Pancreas (tissue), 10 donors: Measurements from ENCODE around the gene HOXD4. TPM values are rescaled to one million over a fixed set of nuclear protein-coding genes. Genes with fewer than 3 reads are reported as not detected.

Experiments used
- ATAC-seq, 4 donors: fragments of 200-7000 bp; cut with Tn5 transposase; one replicate each; pipeline versions ENCODE4 v1.8.0 to v1.9.1; 2020; ENCODE audit warnings: mild to moderate bottlenecking in 4 of 4, moderate library complexity in 4 of 4
- DNase-seq, 6 donors: peaks; one replicate each; pipeline ENCODE4 v3.0.0-alpha.2; 2020
- FAIRE-seq: peaks from 2 replicates; lab custom pipeline; 2012; peaks lifted over from hg19 to GRCh38; lab: Jason Lieb, UNC
- H3K27ac ChIP-seq, 4 donors: fragments of 200-600 bp; sonication (generic); 1 replicate in 3 of 4; 2 replicates in 1 of 4; pipeline versions ENCODE4 v1.5.0 to v1.8.0; 2020
- H3K27me3 ChIP-seq, 4 donors: fragments of 200-600 bp; one replicate each; pipeline ENCODE4 v1.8.0; 2021
- H3K36me3 ChIP-seq, 3 donors: fragments of 200-600 bp; sonication (generic) in 1 of 3; one replicate each; pipeline versions ENCODE4 v1.5.0 to v1.8.0; 2020 to 2021
- H3K4me1 ChIP-seq, 3 donors: fragments of 200-600 bp; one replicate each; pipeline ENCODE4 v1.8.0; 2021
- H3K4me3 ChIP-seq, 4 donors: fragments of 200-600 bp; sonication (generic) in 2 of 4; one replicate each; pipeline versions ENCODE4 v1.5.0 to v1.8.0; 2020 to 2021
- H3K9me3 ChIP-seq, 4 donors: fragments of 200-600 bp; one replicate each; pipeline ENCODE4 v1.8.0; 2021
- CTCF ChIP-seq, 4 donors: fragments of 200-600 bp; sonication (generic) in 3 of 4; IDR thresholded peaks; one replicate each; pipeline versions ENCODE4 v1.5.0 to v1.8.0; 2021; ENCODE audit warnings: antibody characterized with exemption in 4 of 4
- WGBS, 2 donors: extraction: QIAGEN DNeasy Blood & Tissue Kit; methylation state at CpG; one replicate each; pipeline ENCODE4 v1.1.7; 2013; 5-methylcytosine and 5-hydroxymethylcytosine counted together
- intact Hi-C, 3 donors: fragments of 100-400 bp; cut with DNase I; formaldehyde crosslinking; loops; one replicate each; pipeline versions ENCODE4 v1.11.1 to v1.14.2; 2022
- polyA plus RNA-seq, 2 donors: library from polyadenylated mRNA; stranded (reverse); fragments of 200-250 nt; gene quantifications; one replicate each; pipeline ENCODE4 v1.2.3, GENCODE V29; 2013
- total RNA-seq, 6 donors: library from RNA; stranded (reverse); fragmentation: NEBNext Ultra II Directional in 4 of 6; extraction: Animal tissue kit (Norgen Biotek cat#: 25700) in 4 of 6; gene quantifications; one replicate each; pipeline versions ENCODE4 v1.2.1 to v1.2.4, GENCODE V29; 2021 to 2023
- donor health status: healthy with polysubstance abuse.
- donor health status: DM: no; HTN: no; CAD: no; lungs with moderate emphysema.
- donor health status: DM: no; HTN: no; CAD: no.
- donor health status: control.
- donor health status: control.
- donor health status: Bipolar disorder and iron deficiency.
- donor health status: DM: yes; HTN: yes; CAD: no.
- donor health status: DM: no; HTN: no; CAD: no.
- donor health status: DM: no; HTN: no; CAD: no.
- donor health status: DM: yes; HTN: yes; CAD: no.

Gene HOXD4
- total and polyA plus RNA-seq, 8 donors: 0.13 to 1.8 (median 0.31) TPM; not detected in 2

GRCh38 chr2:176128172-176128981, 23.0 kb upstream of the HOXD4 start:
- WGBS, 2 donors: 10 to 13% methylated on average over 49 of the region's 49 CpGs
- no peak for DNase-seq
- no peak for ATAC-seq
- peaks cover 0 to 8% (median 5%) of the 10 kb centered on the region in 3 donors for H3K4me1 ChIP-seq
- H3K27me3 ChIP-seq: peaks cover 12 to 83% (median 35%) of the 10 kb centered on the region in 4 donors
- intact Hi-C loops: loop anchor here in 2 of 3 donors (5.0 to 10.0 kb wide), 4 partner anchors 509 to 1016 kb away; no protein-coding TSS in a partner anchor
- TF ChIP-seq CTCF (IDR thresholded peaks at IDR 0.05): no peak
- peak overlapping the region in 1 of 4 donors; percentile 8 for H3K27ac ChIP-seq
- no peak overlapping the region for H3K4me3 ChIP-seq
- H3K9me3 ChIP-seq: no peaks in the 10 kb centered on the region
- H3K36me3 ChIP-seq: no peaks in the 10 kb centered on the region
- no peak for FAIRE-seq

GRCh38 chr2:176128982-176129796, 22.2 kb upstream of the HOXD4 start, which contains the start of gene HOXD8:
HOXD8 (plus strand) TSS chr2:176129705; CDS start chr2:176130367, 662 bp downstream.
- ATAC-seq (peak in 3 of 4 donors; percentile 39 to 52 (median 42)), FAIRE-seq (no peak), DNase-seq (peak in 1 of 6 donors; percentile 62)
- 3 to 6% methylated on average over 62 to 64 of the region's 64 CpGs for WGBS, 2 donors
- Histone ChIP-seq H3K36me3 (no peaks in the 10 kb centered on the region), H3K27ac (peak within 1 kb of the TSS in 1 of 4 donors; percentile 28), H3K4me1 (peaks cover 0 to 8% (median 5%) of the 10 kb centered on the region in 3 donors), H3K4me3 (peak within 1 kb of the TSS in 2 of 4 donors; percentile 16 to 39), H3K27me3 (peaks cover 12 to 87% (median 36%) of the 10 kb centered on the region in 4 donors), H3K9me3 (no peaks in the 10 kb centered on the region)
- no peak for TF ChIP-seq CTCF (IDR thresholded peaks at IDR 0.05)
- intact Hi-C loops: loop anchor here in 2 of 3 donors (5.0 to 10.0 kb wide), 4 partner anchors 508 to 1016 kb away; no protein-coding TSS in a partner anchor

GRCh38 chr2:176129813-176130146, 21.6 kb upstream of the HOXD4 start:
- DNase-seq: no peak
- no peaks in the 10 kb centered on the region for H3K36me3 ChIP-seq
- WGBS, 2 donors: 2 to 5% methylated on average over 42 to 43 of the region's 43 CpGs
- H3K4me3 ChIP-seq: peak overlapping the region in 2 of 4 donors; percentile 16 to 39
- intact Hi-C loops: loop anchor here (5.0 to 10.0 kb wide), 6 partner anchors 325 to 1015 kb away; no protein-coding TSS in a partner anchor
- ATAC-seq: peak in 1 of 4 donors; percentile 16
- TF ChIP-seq CTCF (IDR thresholded peaks at IDR 0.05): no peak
- no peaks in the 10 kb centered on the region for H3K9me3 ChIP-seq
- no peak overlapping the region for H3K27ac ChIP-seq
- peaks cover 0 to 8% (median 5%) of the 10 kb centered on the region in 3 donors for H3K4me1 ChIP-seq
- FAIRE-seq: no peak
- peaks cover 9 to 86% (median 37%) of the 10 kb centered on the region in 4 donors for H3K27me3 ChIP-seq

GRCh38 chr2:176130147-176130956, 21.0 kb upstream of the HOXD4 start:
- Histone ChIP-seq H3K27ac (peak overlapping the region in 1 of 4 donors; percentile 28), H3K9me3 (no peaks in the 10 kb centered on the region), H3K27me3 (peaks cover 8 to 80% (median 35%) of the 10 kb centered on the region in 4 donors), H3K4me1 (peaks cover 0 to 8% (median 5%) of the 10 kb centered on the region in 3 donors), H3K36me3 (no peaks in the 10 kb centered on the region), H3K4me3 (peak overlapping the region in 2 of 4 donors; percentile 16 to 39)
- 4 to 6% methylated on average over 58 to 100 of the region's 100 CpGs for WGBS, 2 donors
- FAIRE-seq: no peak
- intact Hi-C loops: loop anchor here in 2 of 3 donors (10.0 kb wide), 2 partner anchors 324 to 434 kb away; no protein-coding TSS in a partner anchor
- TF ChIP-seq CTCF (IDR thresholded peaks at IDR 0.05): no peak
- peak in 2 of 6 donors; percentile 61 to 72 for DNase-seq
- ATAC-seq: peak in 1 of 4 donors; percentile 23
